ENCODE results near the gene OSBPL3.

Gene OSBPL3

DNA sequence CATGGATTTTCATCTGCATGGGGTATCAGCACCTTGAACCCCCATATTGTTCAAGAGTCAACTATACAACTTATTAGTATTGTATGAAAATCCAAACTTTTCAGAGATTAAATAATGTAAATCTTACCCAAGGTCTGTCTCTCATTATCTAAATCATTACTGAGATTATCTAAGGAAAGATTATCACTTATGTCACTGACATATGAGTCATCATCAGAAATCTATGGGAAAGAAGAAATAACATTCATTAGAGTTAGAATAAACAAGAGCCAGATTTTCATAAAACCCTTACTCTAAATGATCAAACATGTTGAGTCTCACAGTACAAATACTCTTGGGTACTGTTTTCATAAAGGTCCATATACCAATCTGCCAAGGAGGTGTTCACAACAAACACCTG lies 139.4 kb downstream of the OSBPL3 start:
- no peak for TF ChIP-seq TCF12 (IDR thresholded peaks at IDR 0.05; ENCODE audit: low read depth)
- no peak for TF ChIP-seq EGR1 (IDR thresholded peaks at IDR 0.05)
- no peak for TF ChIP-seq TAF1 (IDR thresholded peaks at IDR 0.05; ENCODE audit: low read depth)
- TF ChIP-seq FOXM1 (IDR thresholded peaks at IDR 0.05; ENCODE audit: borderline replicate concordance, low read depth), result no peak
- no peak for TF ChIP-seq MAX (IDR thresholded peaks at IDR 0.05)
- no peak for TF ChIP-seq REST (IDR thresholded peaks at IDR 0.05; ENCODE audit: low read depth)
- TF ChIP-seq CREB1 (IDR thresholded peaks at IDR 0.05; ENCODE audit: low read depth), result no peak
- TF ChIP-seq CEBPB (IDR thresholded peaks at IDR 0.05), result no peak
- no peak for TF ChIP-seq EP300 (IDR thresholded peaks at IDR 0.05; ENCODE audit: borderline replicate concordance)
- no peak for TF ChIP-seq YY1 (IDR thresholded peaks at IDR 0.05; ENCODE audit: low read depth)
- TF ChIP-seq ZBTB7A (IDR thresholded peaks at IDR 0.05; ENCODE audit: low read depth), result no peak
- TF ChIP-seq, protein P1, sequence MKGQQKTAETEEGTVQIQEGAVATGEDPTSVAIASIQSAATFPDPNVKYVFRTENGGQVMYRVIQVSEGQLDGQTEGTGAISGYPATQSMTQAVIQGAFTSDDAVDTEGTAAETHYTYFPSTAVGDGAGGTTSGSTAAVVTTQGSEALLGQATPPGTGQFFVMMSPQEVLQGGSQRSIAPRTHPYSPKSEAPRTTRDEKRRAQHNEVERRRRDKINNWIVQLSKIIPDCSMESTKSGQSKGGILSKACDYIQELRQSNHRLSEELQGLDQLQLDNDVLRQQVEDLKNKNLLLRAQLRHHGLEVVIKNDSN (IDR thresholded peaks at IDR 0.05), result no peak
- no peak for TF ChIP-seq NFIC (IDR thresholded peaks at IDR 0.05)

GRCh38 chr7:24836084-24836483 lies 143.9 kb downstream of the OSBPL3 start:
- TF ChIP-seq TCF12 (IDR thresholded peaks at IDR 0.05; ENCODE audit: low read depth) (no peak), MAX (IDR thresholded peaks at IDR 0.05) (no peak), TAF1 (IDR thresholded peaks at IDR 0.05; ENCODE audit: low read depth) (no peak), NFIC (IDR thresholded peaks at IDR 0.05) (no peak), FOXM1 (IDR thresholded peaks at IDR 0.05; ENCODE audit: borderline replicate concordance, low read depth) (no peak), ZBTB7A (IDR thresholded peaks at IDR 0.05; ENCODE audit: low read depth) (no peak), YY1 (IDR thresholded peaks at IDR 0.05; ENCODE audit: low read depth) (no peak), RAD21 (IDR thresholded peaks at IDR 0.05; ENCODE audit: low read depth) (no peak), CREB1 (IDR thresholded peaks at IDR 0.05; ENCODE audit: low read depth) (no peak), CEBPB (IDR thresholded peaks at IDR 0.05) (no peak), EP300 (IDR thresholded peaks at IDR 0.05; ENCODE audit: borderline replicate concordance) (no peak), TEAD4 (IDR thresholded peaks at IDR 0.05) (no peak), EGR1 (IDR thresholded peaks at IDR 0.05) (no peak), REST (IDR thresholded peaks at IDR 0.05; ENCODE audit: low read depth) (no peak)
- TF ChIP-seq, protein P1 (IDR thresholded peaks at IDR 0.05), result no peak

- TF ChIP-seq EP300 (IDR thresholded peaks at IDR 0.05; ENCODE audit: borderline replicate concordance) (no peak), CEBPB (IDR thresholded peaks at IDR 0.05) (no peak), YY1 (IDR thresholded peaks at IDR 0.05; ENCODE audit: low read depth) (no peak), TEAD4 (IDR thresholded peaks at IDR 0.05) (no peak), ZBTB7A (IDR thresholded peaks at IDR 0.05; ENCODE audit: low read depth) (no peak), NFIC (IDR thresholded peaks at IDR 0.05) (no peak), RAD21 (IDR thresholded peaks at IDR 0.05; ENCODE audit: low read depth) (no peak), REST (IDR thresholded peaks at IDR 0.05; ENCODE audit: low read depth) (no peak), CREB1 (IDR thresholded peaks at IDR 0.05; ENCODE audit: low read depth) (no peak), FOXM1 (IDR thresholded peaks at IDR 0.05; ENCODE audit: borderline replicate concordance, low read depth) (no peak), EGR1 (IDR thresholded peaks at IDR 0.05) (no peak), MAX (IDR thresholded peaks at IDR 0.05) (no peak), TCF12 (IDR thresholded peaks at IDR 0.05; ENCODE audit: low read depth) (no peak), TAF1 (IDR thresholded peaks at IDR 0.05; ENCODE audit: low read depth) (no peak)
- TF ChIP-seq, protein P1 (IDR thresholded peaks at IDR 0.05), result no peak
Observed at GRCh38 chr7:24835643-24836042, 144.3 kb downstream of the OSBPL3 start.
